Measurements from ENCODE around the gene BCLAF1. TPM values are rescaled to one million over a fixed set of nuclear protein-coding genes. Genes with fewer than 3 reads are reported as not detected.

The BCLAF1 gene
- total RNA-seq, 4 donors from 2014 or later: 88.7 to 495 (median 174) TPM

DNA sequence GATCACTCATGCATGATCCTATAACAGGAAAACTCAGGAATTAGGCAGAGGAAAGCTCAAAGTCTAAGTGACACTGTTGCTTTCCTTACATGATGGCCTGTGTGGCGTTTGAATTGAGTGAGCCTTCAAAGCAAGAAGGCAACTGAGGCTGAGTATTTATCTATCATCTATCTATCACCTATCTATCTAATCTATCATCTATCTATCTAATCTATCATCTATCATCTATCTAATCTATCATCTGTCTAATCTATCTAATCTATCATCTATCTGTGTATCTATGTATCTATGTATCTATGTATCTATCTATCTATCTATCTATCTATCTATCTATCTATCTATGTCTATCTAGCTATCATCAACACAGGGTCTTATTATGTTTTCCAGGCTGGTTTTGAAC lies 41.8 kb upstream of the BCLAF1 start:
- no peak overlapping the region for H3K4me3 ChIP-seq
- no peaks in the 10 kb centered on the region for H3K27me3 ChIP-seq
- intact Hi-C loops (cut with DNase I; ENCODE audit: low total_unique reads) (no loop called here), in situ Hi-C loops (cut with MboI; ENCODE audit: low pct_ligation_motif_present in 1 of 4, low pct_unique_long_range_greater_than_20kb in 1 of 4, low sequenced_read_pairs in 3 of 4) (no loop called here)
- 78 to 82% methylated on average over 1 of the region's 1 CpG for WGBS, 2 donors (ENCODE audit: low coverage in 1 of 2)
- H3K9me3 ChIP-seq: no peaks in the 10 kb centered on the region
- no peaks in the 10 kb centered on the region for H3K4me1 ChIP-seq
- H3K27ac ChIP-seq: no peak overlapping the region
- DNase-seq: no peak
- H3K36me3 ChIP-seq: no peaks in the 10 kb centered on the region
- TF ChIP-seq POLR2AphosphoS5 (IDR thresholded peaks at IDR 0.05) (no peak), POLR2A (IDR thresholded peaks at IDR 0.05) (no peak), EP300 (IDR thresholded peaks at IDR 0.05; ENCODE audit: low read depth) (no peak)
- TF ChIP-seq, protein P1, sequence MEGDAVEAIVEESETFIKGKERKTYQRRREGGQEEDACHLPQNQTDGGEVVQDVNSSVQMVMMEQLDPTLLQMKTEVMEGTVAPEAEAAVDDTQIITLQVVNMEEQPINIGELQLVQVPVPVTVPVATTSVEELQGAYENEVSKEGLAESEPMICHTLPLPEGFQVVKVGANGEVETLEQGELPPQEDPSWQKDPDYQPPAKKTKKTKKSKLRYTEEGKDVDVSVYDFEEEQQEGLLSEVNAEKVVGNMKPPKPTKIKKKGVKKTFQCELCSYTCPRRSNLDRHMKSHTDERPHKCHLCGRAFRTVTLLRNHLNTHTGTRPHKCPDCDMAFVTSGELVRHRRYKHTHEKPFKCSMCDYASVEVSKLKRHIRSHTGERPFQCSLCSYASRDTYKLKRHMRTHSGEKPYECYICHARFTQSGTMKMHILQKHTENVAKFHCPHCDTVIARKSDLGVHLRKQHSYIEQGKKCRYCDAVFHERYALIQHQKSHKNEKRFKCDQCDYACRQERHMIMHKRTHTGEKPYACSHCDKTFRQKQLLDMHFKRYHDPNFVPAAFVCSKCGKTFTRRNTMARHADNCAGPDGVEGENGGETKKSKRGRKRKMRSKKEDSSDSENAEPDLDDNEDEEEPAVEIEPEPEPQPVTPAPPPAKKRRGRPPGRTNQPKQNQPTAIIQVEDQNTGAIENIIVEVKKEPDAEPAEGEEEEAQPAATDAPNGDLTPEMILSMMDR (IDR thresholded peaks at IDR 0.05): no peak

DNA sequence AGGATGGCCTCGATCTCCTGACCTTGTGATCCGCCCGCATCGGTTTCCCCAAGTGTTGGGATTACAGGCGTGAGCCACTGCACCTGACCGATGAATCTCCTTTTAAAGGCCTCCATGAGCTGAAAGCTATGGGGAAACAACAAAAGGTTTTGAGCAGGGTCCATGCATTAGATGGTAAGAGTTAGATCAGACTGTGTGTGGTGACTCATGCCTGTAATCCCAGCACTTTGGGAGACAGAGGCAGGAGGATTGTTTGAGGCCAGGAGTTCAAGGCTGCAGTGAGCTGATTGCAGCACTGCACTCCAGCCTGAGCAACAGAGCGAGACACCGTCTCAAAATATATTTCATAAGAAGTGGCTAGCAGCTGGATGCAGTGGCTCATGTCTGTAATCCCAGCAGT lies 41.0 kb upstream of the BCLAF1 start:
- no peaks in the 10 kb centered on the region for H3K36me3 ChIP-seq
- no peak for TF ChIP-seq POLR2AphosphoS5 (IDR thresholded peaks at IDR 0.05)
- TF ChIP-seq POLR2A (IDR thresholded peaks at IDR 0.05): no peak
- TF ChIP-seq, protein P1 (IDR thresholded peaks at IDR 0.05): no peak
- no peak for TF ChIP-seq EP300 (IDR thresholded peaks at IDR 0.05; ENCODE audit: low read depth)
- H3K9me3 ChIP-seq: no peaks in the 10 kb centered on the region
- H3K4me1 ChIP-seq: peaks cover 0 to 4% (median 0%) of the 10 kb centered on the region in 4 donors
- H3K4me3 ChIP-seq: no peak overlapping the region
- in situ Hi-C loops (cut with MboI; ENCODE audit: low pct_ligation_motif_present in 1 of 4, low pct_unique_long_range_greater_than_20kb in 1 of 4, low sequenced_read_pairs in 3 of 4) (no loop called here), intact Hi-C loops (cut with DNase I; ENCODE audit: low total_unique reads) (no loop called here)
- no peaks in the 10 kb centered on the region for H3K27me3 ChIP-seq
- WGBS, 2 donors (ENCODE audit: low coverage in 1 of 2): 93 to 100% methylated on average over 3 to 8 of the region's 8 CpGs
- no peak for DNase-seq
- H3K27ac ChIP-seq: no peak overlapping the region

DNA sequence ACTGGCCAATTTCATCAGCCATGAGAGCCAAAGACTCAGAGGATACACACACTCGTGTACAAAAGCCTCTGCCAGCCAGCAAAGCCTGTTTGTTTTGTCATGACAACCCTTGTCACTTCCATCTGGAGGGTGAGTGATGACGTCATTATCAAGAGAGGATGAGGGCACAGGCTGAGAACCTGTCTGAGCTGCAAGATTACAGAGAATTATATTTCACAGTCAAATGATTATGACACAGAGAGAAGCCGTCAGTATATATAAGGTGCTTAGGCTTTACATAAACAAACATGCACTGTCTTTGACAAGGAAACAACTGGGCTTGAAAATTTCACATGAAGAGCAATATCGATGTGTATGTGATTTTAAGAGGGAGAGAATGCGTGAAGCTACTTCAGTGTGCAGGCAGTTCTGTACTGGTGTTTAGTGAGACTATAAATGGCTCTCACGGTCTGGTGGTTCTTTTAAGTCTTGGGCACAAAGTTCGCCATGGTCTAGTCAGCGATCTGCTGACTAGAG lies 36.5 kb upstream of the BCLAF1 start:
- no peak overlapping the region for H3K27ac ChIP-seq
- 48 to 60% methylated on average over 5 to 8 of the region's 8 CpGs for WGBS, 2 donors (ENCODE audit: low coverage in 1 of 2)
- intact Hi-C loops (cut with DNase I; ENCODE audit: low total_unique reads) (no loop called here), in situ Hi-C loops (cut with MboI; ENCODE audit: low pct_ligation_motif_present in 1 of 4, low pct_unique_long_range_greater_than_20kb in 1 of 4, low sequenced_read_pairs in 3 of 4) (no loop called here)
- H3K4me3 ChIP-seq: no peak overlapping the region
- H3K27me3 ChIP-seq: no peaks in the 10 kb centered on the region
- no peaks in the 10 kb centered on the region for H3K36me3 ChIP-seq
- peaks cover 0 to 9% (median 0%) of the 10 kb centered on the region in 4 donors for H3K4me1 ChIP-seq
- DNase-seq: no peak
- H3K9me3 ChIP-seq: no peaks in the 10 kb centered on the region
- TF ChIP-seq POLR2AphosphoS5 (IDR thresholded peaks at IDR 0.05) (no peak), POLR2A (IDR thresholded peaks at IDR 0.05) (no peak), EP300 (IDR thresholded peaks at IDR 0.05; ENCODE audit: low read depth) (no peak)
- TF ChIP-seq, protein P1 (IDR thresholded peaks at IDR 0.05): no peak

DNA sequence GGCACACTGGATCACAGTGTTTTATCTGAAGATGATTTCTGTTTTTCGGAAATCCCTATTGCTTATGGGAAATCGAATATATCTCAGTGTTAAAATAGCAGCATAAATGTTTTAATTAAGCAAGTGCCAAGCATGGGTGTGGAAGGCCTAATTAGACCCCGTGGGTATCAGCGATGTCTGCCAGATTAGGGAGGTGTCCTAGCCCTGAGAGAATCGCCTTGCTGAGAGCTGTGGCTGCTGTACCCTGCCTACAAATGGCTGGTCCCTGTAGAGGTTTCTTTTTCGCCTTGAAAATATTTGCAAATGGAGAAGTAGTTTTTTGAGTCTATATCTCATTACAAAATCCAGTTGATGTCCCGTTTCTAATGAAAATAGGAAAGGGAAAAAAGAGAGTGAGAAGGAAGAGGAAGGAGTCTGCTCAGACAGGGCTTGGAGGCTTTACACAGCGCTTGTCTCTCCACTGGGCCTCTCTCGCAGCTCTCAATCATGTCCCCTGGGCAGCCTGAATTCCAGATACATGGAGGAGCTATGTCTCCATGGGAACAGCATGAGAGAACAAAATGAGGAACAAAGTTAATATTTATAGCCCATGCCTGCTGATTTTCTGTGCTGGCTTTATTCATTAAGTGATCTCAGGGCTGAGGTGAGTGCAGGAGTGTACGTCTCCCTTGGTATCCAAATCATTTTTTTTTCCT lies 35.2 kb upstream of the BCLAF1 start:
- WGBS, 2 donors (ENCODE audit: low coverage in 1 of 2): 82 to 87% methylated on average over 4 to 10 of the region's 10 CpGs
- Histone ChIP-seq H3K36me3 (no peaks in the 10 kb centered on the region), H3K27ac (no peak overlapping the region), H3K9me3 (no peaks in the 10 kb centered on the region), H3K4me1 (peaks cover 0 to 9% (median 0%) of the 10 kb centered on the region in 4 donors), H3K4me3 (no peak overlapping the region), H3K27me3 (no peaks in the 10 kb centered on the region)
- TF ChIP-seq POLR2A (IDR thresholded peaks at IDR 0.05) (no peak), EP300 (IDR thresholded peaks at IDR 0.05; ENCODE audit: low read depth) (no peak), POLR2AphosphoS5 (IDR thresholded peaks at IDR 0.05) (no peak)
- TF ChIP-seq, protein P1 (IDR thresholded peaks at IDR 0.05): no peak
- in situ Hi-C loops (cut with MboI; ENCODE audit: low pct_ligation_motif_present in 1 of 4, low pct_unique_long_range_greater_than_20kb in 1 of 4, low sequenced_read_pairs in 3 of 4): loop anchor here in 1 of 4 donors (25.0 kb wide), 1 partner anchor 788 kb away; no protein-coding TSS in a partner anchor
- no peak for DNase-seq
- intact Hi-C loops (cut with DNase I; ENCODE audit: low total_unique reads): no loop called here
